CD8-positive, alpha-beta memory T cell (primary cell): ENCODE results near the gene TBC1D17. TPM values are rescaled to one million over a fixed set of nuclear protein-coding genes. Genes with fewer than 3 reads are reported as not detected.
A peak's percentile ranks its signal among the peaks of the same experiment; 100 is the strongest.

ENCODE experiments used
- CTCF ChIA-PET: fragments of 350-600 bp; sonication (Branson Sonifier 250); formaldehyde crosslinking; loops from one replicate; lab custom pipeline; 2021; ENCODE audit warnings: antibody characterized with exemption; lab: Charles Lee
- POLR2A ChIA-PET: fragments of 350-600 bp; sonication (Branson Sonifier 250); formaldehyde crosslinking; loops from one replicate; lab custom pipeline; 2021; ENCODE audit warnings: antibody characterized with exemption; lab: Charles Lee
- DNase-seq, 5 donors: peaks; one replicate each; pipeline versions ENCODE4 v3.0.0 to v3.0.0-alpha.2; 2020 to 2022; ENCODE audit warnings: mixed read lengths in 1 of 5
- H3K27ac ChIP-seq: one replicate; pipeline ENCODE4 v1.7.0; 2013; ENCODE audit warnings: low read depth, mild to moderate bottlenecking, low read length, moderate library complexity
- H3K27me3 ChIP-seq: 2 replicates; pipeline ENCODE4 v1.7.0; 2013; ENCODE audit warnings: low read length, mild to moderate bottlenecking; ENCODE audit not compliant: insufficient read depth, poor library complexity, severe bottlenecking
- H3K36me3 ChIP-seq: 2 replicates; pipeline ENCODE4 v1.7.0; 2013; ENCODE audit warnings: mild to moderate bottlenecking, low read length, moderate library complexity; ENCODE audit not compliant: insufficient read depth
- H3K4me1 ChIP-seq: 2 replicates; pipeline ENCODE4 v1.7.0; 2013; ENCODE audit warnings: mild to moderate bottlenecking, low read length, moderate library complexity; ENCODE audit not compliant: insufficient read depth
- H3K4me3 ChIP-seq: 2 replicates; pipeline ENCODE4 v1.7.0; 2013; ENCODE audit warnings: mild to moderate bottlenecking, low read length
- H3K9me3 ChIP-seq: 2 replicates; pipeline ENCODE4 v1.7.0; 2013; ENCODE audit warnings: mild to moderate bottlenecking, low read length
- H3K27ac Mint-ChIP-seq, 8 donors: one replicate each; pipeline ENCODE4 v1.8.0; 2020 to 2021; ENCODE audit warnings: mixed read lengths in 8 of 8, mild to moderate bottlenecking in 6 of 8, inconsistent platforms in 3 of 8, moderate library complexity in 3 of 8
- H3K27me3 Mint-ChIP-seq, 2 donors: one replicate each; pipeline ENCODE4 v1.8.0; 2020 to 2021; ENCODE audit warnings: mixed read lengths in 2 of 2, mild to moderate bottlenecking in 1 of 2, moderate library complexity in 1 of 2
- H3K36me3 Mint-ChIP-seq, 3 donors: one replicate each; pipeline ENCODE4 v1.8.0; 2020 to 2021; ENCODE audit warnings: mixed read lengths in 3 of 3, inconsistent platforms in 1 of 3, mild to moderate bottlenecking in 1 of 3
- H3K4me1 Mint-ChIP-seq, 3 donors: one replicate each; pipeline ENCODE4 v1.8.0; 2020 to 2021; ENCODE audit warnings: mixed read lengths in 3 of 3, inconsistent platforms in 1 of 3, mild to moderate bottlenecking in 1 of 3
- H3K4me3 Mint-ChIP-seq, 7 donors: one replicate each; pipeline ENCODE4 v1.8.0; 2020 to 2021; ENCODE audit warnings: mixed read lengths in 7 of 7, mild to moderate bottlenecking in 6 of 7, moderate library complexity in 4 of 7, inconsistent platforms in 2 of 7
- H3K9me3 Mint-ChIP-seq, 5 donors: one replicate each; pipeline ENCODE4 v1.8.0; 2020 to 2022; ENCODE audit warnings: mixed read lengths in 5 of 5, mild to moderate bottlenecking in 3 of 5, moderate library complexity in 2 of 5, inconsistent platforms in 1 of 5
- polyA plus RNA-seq: library from polyadenylated mRNA; unstranded; fragments of 300-500 nt; fragmentation: Illumina TruSeq; gene quantifications from one replicate; pipeline ENCODE4 v1.2.3, GENCODE V29; 2021
- total RNA-seq, 2 experiments: library from RNA; stranded (reverse); gene quantifications; one replicate each; pipeline ENCODE4 v1.2.3, GENCODE V29; 2021

TBC1D17 gene
- total and polyA plus RNA-seq, 3 experiments from 2014 or later = 16.8 to 33.5 (median 31.7) TPM

GRCh38 chr19:49876422-49877019 lies 981 bp upstream of the TBC1D17 start:
- no peak overlapping the region for H3K27ac Mint-ChIP-seq
- Histone ChIP-seq H3K4me1 (peaks cover 19% of the 10 kb centered on the region), H3K27ac (peak overlapping the region; percentile 98), H3K4me3 (peak overlapping the region; percentile 78), H3K27me3 (no peaks in the 10 kb centered on the region), H3K36me3 (peaks cover 15% of the 10 kb centered on the region), H3K9me3 (no peaks in the 10 kb centered on the region)
- H3K27me3 Mint-ChIP-seq = peaks cover 0 to 3% of the 10 kb centered on the region in 2 donors
- peaks cover 0 to 35% (median 5%) of the 10 kb centered on the region in 3 donors for H3K36me3 Mint-ChIP-seq
- H3K4me1 Mint-ChIP-seq = peaks cover 22 to 37% (median 32%) of the 10 kb centered on the region in 3 donors
- POLR2A ChIA-PET = interaction anchor here (0.6 to 3.0 kb wide), 17 partner anchors 7 to 1257 kb away, joined by 3 to 33 read pairs (median 5); partner anchors contain the start of genes AP2A1, ATF5, FUZ and GYS1
- no peak overlapping the region for H3K4me3 Mint-ChIP-seq
- CTCF ChIA-PET = interaction anchor here (0.8 to 1.6 kb wide), 5 partner anchors 9 to 236 kb away, joined by 3 to 5 read pairs (median 4); partner anchors contain the start of genes PNKP, PTOV1 and RRAS
- DNase-seq = peak; percentile 96 to 99 (median 98)
- H3K9me3 Mint-ChIP-seq = no peaks in the 10 kb centered on the region

GRCh38 chr19:49877879-49878743 lies 609 bp downstream of the TBC1D17 start:
- Mint-ChIP-seq H3K4me3 (no peak overlapping the region), H3K4me1 (peaks cover 20 to 31% (median 26%) of the 10 kb centered on the region in 3 donors), H3K27me3 (peaks cover 0 to 3% of the 10 kb centered on the region in 2 donors), H3K36me3 (peaks cover under 1 to 49% (median 6%) of the 10 kb centered on the region in 3 donors), H3K27ac (peak overlapping the region in 1 of 8 donors; percentile 85), H3K9me3 (no peaks in the 10 kb centered on the region)
- CTCF ChIA-PET = interaction anchor here (1.0 to 1.6 kb wide), 2 partner anchors 13 to 65 kb away, joined by 3 to 4 read pairs; partner anchors contain the start of gene FUZ
- H3K9me3 ChIP-seq = no peaks in the 10 kb centered on the region
- peaks cover 19% of the 10 kb centered on the region for H3K4me1 ChIP-seq
- POLR2A ChIA-PET = interaction anchor here (0.8 to 3.0 kb wide), 10 partner anchors 9 to 238 kb away, joined by 3 to 33 read pairs (median 5); partner anchors contain the start of genes AP2A1, ATF5, MED25 and NUP62
- H3K36me3 ChIP-seq = peaks cover 29% of the 10 kb centered on the region
- H3K4me3 ChIP-seq = peak overlapping the region; percentile 61
- peak; percentile 97 to 99 (median 98) for DNase-seq
- no peaks in the 10 kb centered on the region for H3K27me3 ChIP-seq
- peak overlapping the region; percentile 98 for H3K27ac ChIP-seq

- Histone ChIP-seq H3K27ac (peak overlapping the region; percentile 98), H3K27me3 (no peaks in the 10 kb centered on the region), H3K4me3 (peak overlapping the region; percentile 61), H3K36me3 (peaks cover 35% of the 10 kb centered on the region), H3K4me1 (peaks cover 19% of the 10 kb centered on the region), H3K9me3 (no peaks in the 10 kb centered on the region)
- Mint-ChIP-seq H3K27ac (peak overlapping the region in 4 of 8 donors; percentile 19 to 85 (median 52)), H3K9me3 (no peaks in the 10 kb centered on the region), H3K4me3 (peak overlapping the region in 1 of 7 donors; percentile 43), H3K27me3 (peaks cover 0 to 3% of the 10 kb centered on the region in 2 donors), H3K36me3 (peaks cover 5 to 55% (median 8%) of the 10 kb centered on the region in 3 donors), H3K4me1 (peaks cover 20 to 31% (median 26%) of the 10 kb centered on the region in 3 donors)
- ChIA-PET CTCF (no interaction called here), POLR2A (interaction anchor here (1.2 to 1.4 kb wide), 2 partner anchors 9 to 11 kb away, joined by 4 to 7 read pairs; partner anchors contain the start of gene PNKP)
- DNase-seq = no peak
These were observed 1.2 kb downstream of the TBC1D17 start for GRCh38 chr19:49878744-49879070.

GRCh38 chr19:49879243-49879963 lies 1.9 kb downstream of the TBC1D17 start:
- Mint-ChIP-seq H3K9me3 (no peaks in the 10 kb centered on the region), H3K4me1 (peaks cover 20 to 31% (median 26%) of the 10 kb centered on the region in 3 donors), H3K36me3 (peaks cover 5 to 61% (median 9%) of the 10 kb centered on the region in 3 donors), H3K4me3 (peak overlapping the region in 1 of 7 donors; percentile 19), H3K27me3 (peaks cover 0 to 3% of the 10 kb centered on the region in 2 donors), H3K27ac (peak overlapping the region in 1 of 8 donors; percentile 30)
- H3K27ac ChIP-seq = no peak overlapping the region
- H3K36me3 ChIP-seq = peaks cover 38% of the 10 kb centered on the region
- no peak overlapping the region for H3K4me3 ChIP-seq
- no peaks in the 10 kb centered on the region for H3K9me3 ChIP-seq
- no peak for DNase-seq
- no peaks in the 10 kb centered on the region for H3K27me3 ChIP-seq
- ChIA-PET POLR2A (interaction anchor here (0.6 to 1.4 kb wide), 3 partner anchors 10 to 427 kb away, joined by 3 to 7 read pairs (median 4); partner anchors contain the start of gene PNKP), CTCF (interaction anchor here (1.8 kb wide), 1 partner anchor 14 kb away, joined by 4 read pairs; no protein-coding TSS in a partner anchor)
- peaks cover 19% of the 10 kb centered on the region for H3K4me1 ChIP-seq

GRCh38 chr19:49880162-49880869 lies 2.8 kb downstream of the TBC1D17 start:
- Mint-ChIP-seq H3K4me3 (peak overlapping the region in 1 of 7 donors; percentile 12), H3K27me3 (peaks cover 0 to 3% of the 10 kb centered on the region in 2 donors), H3K36me3 (peaks cover 5 to 68% (median 9%) of the 10 kb centered on the region in 3 donors), H3K27ac (peak overlapping the region in 1 of 8 donors; percentile 14), H3K9me3 (no peaks in the 10 kb centered on the region), H3K4me1 (peaks cover 17 to 25% (median 20%) of the 10 kb centered on the region in 3 donors)
- POLR2A ChIA-PET = interaction anchor here (0.6 kb wide), 1 partner anchor 428 kb away, joined by 3 read pairs; no protein-coding TSS in a partner anchor
- H3K36me3 ChIP-seq = peaks cover 38% of the 10 kb centered on the region
- no peak overlapping the region for H3K4me3 ChIP-seq
- no peak overlapping the region for H3K27ac ChIP-seq
- peaks cover 18% of the 10 kb centered on the region for H3K4me1 ChIP-seq
- no peak for DNase-seq
- H3K9me3 ChIP-seq = no peaks in the 10 kb centered on the region
- CTCF ChIA-PET = interaction anchor here (1.1 to 1.8 kb wide), 2 partner anchors 10 to 13 kb away, joined by 3 to 4 read pairs; no protein-coding TSS in a partner anchor
- no peaks in the 10 kb centered on the region for H3K27me3 ChIP-seq

GRCh38 chr19:49881186-49881585 lies 3.7 kb downstream of the TBC1D17 start:
- Mint-ChIP-seq H3K4me1 (peaks cover 11 to 18% (median 14%) of the 10 kb centered on the region in 3 donors), H3K9me3 (no peaks in the 10 kb centered on the region), H3K27me3 (peaks cover 0 to 3% of the 10 kb centered on the region in 2 donors), H3K27ac (no peak overlapping the region), H3K4me3 (no peak overlapping the region), H3K36me3 (peaks cover 5 to 69% (median 9%) of the 10 kb centered on the region in 3 donors)
- no peak for DNase-seq
- ChIA-PET POLR2A (no interaction called here), CTCF (interaction anchor here (1.1 kb wide), 1 partner anchor 9 kb away, joined by 3 read pairs; no protein-coding TSS in a partner anchor)
- H3K27me3 ChIP-seq = no peaks in the 10 kb centered on the region
- peaks cover 38% of the 10 kb centered on the region for H3K36me3 ChIP-seq
- no peak overlapping the region for H3K27ac ChIP-seq
- H3K9me3 ChIP-seq = no peaks in the 10 kb centered on the region
- no peak overlapping the region for H3K4me3 ChIP-seq
- peaks cover 12% of the 10 kb centered on the region for H3K4me1 ChIP-seq
